Natural killer cell (primary cell): Measurements from ENCODE around the gene CYP27C1. TPM values are rescaled to one million over a fixed set of nuclear protein-coding genes. Genes with fewer than 3 reads are reported as not detected.

ENCODE experiments used
- ATAC-seq, 3 donors: fragments of 150-1000 bp in 2 of 3; fragments of 200-7000 bp in 1 of 3; cut with Tn5 transposase; 1 replicate in 1 of 3; 2 replicates in 2 of 3; pipeline ENCODE4 v1.10.0; 2021; ENCODE audit warnings: mild to moderate bottlenecking in 2 of 3, moderate library complexity in 2 of 3
- DNase-seq, 2 donors: peaks; one replicate each; pipeline versions ENCODE4 v3.0.0 to v3.0.0-alpha.2; 2013 to 2021; ENCODE audit warnings: mixed read lengths in 1 of 2
- H3K27ac ChIP-seq: one replicate; pipeline ENCODE4 v1.5.1; 2013; ENCODE audit warnings: mild to moderate bottlenecking, low read length
- H3K27me3 ChIP-seq: one replicate; pipeline ENCODE4 v1.6.1; 2013; ENCODE audit warnings: low read length; ENCODE audit not compliant: control insufficient read depth, insufficient read depth
- H3K36me3 ChIP-seq: one replicate; pipeline ENCODE4 v1.6.1; 2013; ENCODE audit warnings: low read length; ENCODE audit not compliant: control insufficient read depth, insufficient read depth
- H3K4me1 ChIP-seq: one replicate; pipeline ENCODE4 v1.6.1; 2013; ENCODE audit warnings: low read length; ENCODE audit not compliant: control insufficient read depth, insufficient read depth
- H3K4me3 ChIP-seq: one replicate; pipeline ENCODE4 v1.5.1; 2013; ENCODE audit warnings: low read length
- H3K9me3 ChIP-seq: one replicate; pipeline ENCODE4 v1.6.1; 2013; ENCODE audit warnings: low read length; ENCODE audit not compliant: control insufficient read depth, insufficient read depth
- H3K27ac Mint-ChIP-seq, 2 donors: one replicate each; pipeline ENCODE4 v1.8.0; 2022; ENCODE audit warnings: mild to moderate bottlenecking in 2 of 2, mixed read lengths in 2 of 2, moderate library complexity in 1 of 2
- H3K27me3 Mint-ChIP-seq, 2 donors: one replicate each; pipeline ENCODE4 v1.8.0; 2022; ENCODE audit warnings: low read depth in 2 of 2, mixed read lengths in 2 of 2
- H3K36me3 Mint-ChIP-seq: one replicate; pipeline ENCODE4 v1.8.0; 2022; ENCODE audit warnings: mixed read lengths
- H3K4me1 Mint-ChIP-seq, 2 donors: one replicate each; pipeline ENCODE4 v1.8.0; 2022; ENCODE audit warnings: mixed read lengths in 2 of 2
- H3K4me3 Mint-ChIP-seq: one replicate; pipeline ENCODE4 v1.8.0; 2022; ENCODE audit warnings: mild to moderate bottlenecking, moderate library complexity, mixed read lengths
- H3K9me3 Mint-ChIP-seq, 2 donors: one replicate each; pipeline ENCODE4 v1.8.0; 2022; ENCODE audit warnings: mixed read lengths in 2 of 2
- CTCF ChIP-seq: fragments of 200-600 bp; IDR thresholded peaks from one replicate; pipeline ENCODE4 v1.8.0; 2022; ENCODE audit warnings: antibody characterized with exemption
- WGBS: methylation state at CpG from one replicate; pipeline ENCODE4 v1.1.7; 2013; ENCODE audit warnings: missing lambda C conversion rate; ENCODE audit not compliant: insufficient coverage; 5-methylcytosine and 5-hydroxymethylcytosine counted together
- intact Hi-C: fragments of 100-400 bp; cut with micrococcal nuclease; formaldehyde crosslinking; loops from one replicate; pipeline ENCODE4 v1.14.2; 2022
- total RNA-seq, 4 donors: library from RNA; stranded (reverse); fragments of 120-200 nt in 1 of 4; gene quantifications; one replicate each; pipeline versions ENCODE4 v1.2.3 to v1.2.4, GENCODE V29; 2013 to 2022

CYP27C1 gene
- total RNA-seq, 3 donors from 2014 or later (not counting 1 experiment from before 2014, with no cell fraction given) = not detected

- peaks cover 0 to 4% of the 10 kb centered on the region in 2 donors for H3K4me1 Mint-ChIP-seq
Measured at GRCh38 chr2:127174640-127175039, 45.5 kb downstream of the CYP27C1 start.

GRCh38 chr2:127174136-127174535 lies 46.0 kb downstream of the CYP27C1 start:
- no peaks in the 10 kb centered on the region for H3K27me3 ChIP-seq
- 82% methylated on average over 5 of the region's 6 CpGs for WGBS
- H3K36me3 Mint-ChIP-seq = no peaks in the 10 kb centered on the region
- no peaks in the 10 kb centered on the region for H3K9me3 Mint-ChIP-seq
- ATAC-seq (peak in 1 of 3 donors; percentile 35), DNase-seq (peak in 1 of 2 donors; percentile 25)
- H3K36me3 ChIP-seq = no peaks in the 10 kb centered on the region
- peaks cover 5% of the 10 kb centered on the region for H3K4me1 ChIP-seq
- peaks cover 0 to 8% of the 10 kb centered on the region in 2 donors for H3K27me3 Mint-ChIP-seq
- intact Hi-C loops = no loop called here
- peaks cover 0 to 4% of the 10 kb centered on the region in 2 donors for H3K4me1 Mint-ChIP-seq
- H3K27ac Mint-ChIP-seq = no peak overlapping the region
- no peak overlapping the region for H3K4me3 ChIP-seq
- no peak overlapping the region for H3K27ac ChIP-seq
- TF ChIP-seq CTCF = no peak
- no peaks in the 10 kb centered on the region for H3K9me3 ChIP-seq
- H3K4me3 Mint-ChIP-seq = no peak overlapping the region

More at GRCh38 chr2:127174640-127175039, 45.5 kb downstream of the CYP27C1 start:
- Mint-ChIP-seq H3K27ac (no peak overlapping the region), H3K36me3 (no peaks in the 10 kb centered on the region), H3K4me3 (no peak overlapping the region), H3K9me3 (no peaks in the 10 kb centered on the region), H3K27me3 (peaks cover 0 to 10% of the 10 kb centered on the region in 2 donors)
- no peaks in the 10 kb centered on the region for H3K9me3 ChIP-seq
- TF ChIP-seq CTCF = no peak
- intact Hi-C loops = no loop called here
- 95% methylated on average over 6 of the region's 6 CpGs for WGBS
- no peaks in the 10 kb centered on the region for H3K27me3 ChIP-seq
- H3K36me3 ChIP-seq = no peaks in the 10 kb centered on the region
- H3K4me1 ChIP-seq = peaks cover 5% of the 10 kb centered on the region
- DNase-seq (no peak), ATAC-seq (no peak)
- H3K27ac ChIP-seq = no peak overlapping the region
- H3K4me3 ChIP-seq = no peak overlapping the region

GRCh38 chr2:127173057-127173456 lies 47.0 kb downstream of the CYP27C1 start:
- intact Hi-C loops = no loop called here
- Histone ChIP-seq H3K4me3 (no peak overlapping the region), H3K9me3 (no peaks in the 10 kb centered on the region), H3K27me3 (no peaks in the 10 kb centered on the region), H3K27ac (no peak overlapping the region), H3K4me1 (peaks cover 5% of the 10 kb centered on the region), H3K36me3 (no peaks in the 10 kb centered on the region)
- Mint-ChIP-seq H3K36me3 (no peaks in the 10 kb centered on the region), H3K9me3 (no peaks in the 10 kb centered on the region), H3K27ac (no peak overlapping the region), H3K27me3 (peaks cover 0 to 7% of the 10 kb centered on the region in 2 donors), H3K4me3 (no peak overlapping the region), H3K4me1 (peaks cover 0 to 4% of the 10 kb centered on the region in 2 donors)
- 74% methylated on average over 5 of the region's 6 CpGs for WGBS
- ATAC-seq (no peak), DNase-seq (no peak)
- no peak for TF ChIP-seq CTCF

- DNase-seq (no peak), ATAC-seq (no peak)
- Histone ChIP-seq H3K4me1 (peaks cover 5% of the 10 kb centered on the region), H3K36me3 (no peaks in the 10 kb centered on the region), H3K27me3 (no peaks in the 10 kb centered on the region), H3K9me3 (no peaks in the 10 kb centered on the region), H3K4me3 (no peak overlapping the region), H3K27ac (no peak overlapping the region)
- 85% methylated on average over 6 of the region's 6 CpGs for WGBS
- Mint-ChIP-seq H3K27me3 (peaks cover 0 to 7% of the 10 kb centered on the region in 2 donors), H3K9me3 (no peaks in the 10 kb centered on the region), H3K27ac (no peak overlapping the region), H3K4me1 (peaks cover 0 to 4% of the 10 kb centered on the region in 2 donors), H3K4me3 (no peak overlapping the region), H3K36me3 (no peaks in the 10 kb centered on the region)
- intact Hi-C loops = no loop called here
- no peak for TF ChIP-seq CTCF
Measured at GRCh38 chr2:127172306-127172705, 47.8 kb downstream of the CYP27C1 start.
